ENCODE measurements around the gene POLR2J2.
"Not testable (repeated sequence)": the region's sequence is repeated elsewhere in the genome, so short reads cannot be mapped to it uniquely, and the experiment has no call there.

POLR2J2 gene

GRCh38 chr7:102666850-102667249 lies 4.6 kb downstream of the POLR2J2 start:
- H3K18ac ChIP-seq (ENCODE audit: low read length); DNase-seq (ENCODE audit: low spot score); H3K4me1 ChIP-seq (ENCODE audit: control insufficient read depth in 2 of 2, insufficient read depth in 1 of 2, low read depth in 1 of 2, low read length in 2 of 2); H2AFZ ChIP-seq (ENCODE audit: low read length); H3K23ac ChIP-seq (ENCODE audit: low read depth, low read length, poor library complexity); H3K27ac ChIP-seq (replicated peaks; ENCODE audit: low read length); H3K4me3 ChIP-seq (ENCODE audit: low read length in 2 of 2); H2BK120ac ChIP-seq (ENCODE audit: low read depth, low read length); H3K4me2 ChIP-seq (ENCODE audit: insufficient read depth, low read length, poor library complexity, severe bottlenecking); H3K79me1 ChIP-seq (ENCODE audit: low read depth, low read length); H4K8ac ChIP-seq (ENCODE audit: low read depth, low read length); H2BK5ac ChIP-seq (ENCODE audit: low read length); H4K91ac ChIP-seq (ENCODE audit: low read depth, low read length, poor library complexity); H3K9ac ChIP-seq (ENCODE audit: low read depth, low read length, poor library complexity); H3K27me3 ChIP-seq (ENCODE audit: control insufficient read depth in 3 of 3, insufficient read depth in 3 of 3, low read depth in 1 of 3, low read length in 3 of 3); H2BK12ac ChIP-seq (ENCODE audit: low read length); H2BK15ac ChIP-seq (ENCODE audit: low read length); H2AK5ac ChIP-seq (ENCODE audit: low read depth, low read length); H3K36me3 ChIP-seq (replicated peaks in 1 of 2; ENCODE audit: control insufficient read depth in 2 of 2, insufficient read depth in 2 of 2, low read length in 2 of 2); H3K4ac ChIP-seq (ENCODE audit: low read length); H3K9me3 ChIP-seq (replicated peaks in 1 of 2; ENCODE audit: control insufficient read depth in 2 of 2, insufficient read depth in 1 of 2, low read depth in 1 of 2, low read length in 2 of 2); H3K14ac ChIP-seq (ENCODE audit: low read length): not testable (repeated sequence)
- no CpG with 5 or more reads among the region's 16 CpGs for WGBS, 2 donors (ENCODE audit: extremely low coverage in 2 of 2, insufficient read length in 2 of 2, insufficient replicate concordance in 1 of 2)

- H3K18ac ChIP-seq (ENCODE audit: low read length); H3K23ac ChIP-seq (ENCODE audit: low read depth, low read length, poor library complexity); H3K4me2 ChIP-seq (ENCODE audit: insufficient read depth, low read length, poor library complexity, severe bottlenecking); H2BK15ac ChIP-seq (ENCODE audit: low read length); H2BK120ac ChIP-seq (ENCODE audit: low read depth, low read length); H3K9ac ChIP-seq (ENCODE audit: low read depth, low read length, poor library complexity); H3K9me3 ChIP-seq (replicated peaks in 1 of 2; ENCODE audit: control insufficient read depth in 2 of 2, insufficient read depth in 1 of 2, low read depth in 1 of 2, low read length in 2 of 2); H2AK5ac ChIP-seq (ENCODE audit: low read depth, low read length); H2BK5ac ChIP-seq (ENCODE audit: low read length); H3K27ac ChIP-seq (replicated peaks; ENCODE audit: low read length); H3K27me3 ChIP-seq (ENCODE audit: control insufficient read depth in 3 of 3, insufficient read depth in 3 of 3, low read depth in 1 of 3, low read length in 3 of 3); H3K4me1 ChIP-seq (ENCODE audit: control insufficient read depth in 2 of 2, insufficient read depth in 1 of 2, low read depth in 1 of 2, low read length in 2 of 2); H3K4me3 ChIP-seq (ENCODE audit: low read length in 2 of 2); H3K36me3 ChIP-seq (replicated peaks in 1 of 2; ENCODE audit: control insufficient read depth in 2 of 2, insufficient read depth in 2 of 2, low read length in 2 of 2); H4K91ac ChIP-seq (ENCODE audit: low read depth, low read length, poor library complexity); H4K8ac ChIP-seq (ENCODE audit: low read depth, low read length); H2AFZ ChIP-seq (ENCODE audit: low read length); DNase-seq (ENCODE audit: low spot score); H3K4ac ChIP-seq (ENCODE audit: low read length); H3K79me1 ChIP-seq (ENCODE audit: low read depth, low read length); H2BK12ac ChIP-seq (ENCODE audit: low read length); H3K14ac ChIP-seq (ENCODE audit: low read length): not testable (repeated sequence)
- no CpG with 5 or more reads among the region's 11 CpGs for WGBS, 2 donors (ENCODE audit: extremely low coverage in 2 of 2, insufficient read length in 2 of 2, insufficient replicate concordance in 1 of 2)
These were observed 6.7 kb downstream of the POLR2J2 start for GRCh38 chr7:102664765-102665164.

GRCh38 chr7:102649924-102650323 lies 21.5 kb downstream of the POLR2J2 start, which contains the start of gene SPDYE2B:
SPDYE2B (plus strand) TSS chr7:102650319; CDS start chr7:102652349, 2,030 bp downstream.
- not testable (repeated sequence) for H3K4me3 ChIP-seq (ENCODE audit: low read length in 2 of 2); H2AK5ac ChIP-seq (ENCODE audit: low read depth, low read length); H3K4me1 ChIP-seq (ENCODE audit: control insufficient read depth in 2 of 2, insufficient read depth in 1 of 2, low read depth in 1 of 2, low read length in 2 of 2); H2BK5ac ChIP-seq (ENCODE audit: low read length); H3K27me3 ChIP-seq (ENCODE audit: control insufficient read depth in 3 of 3, insufficient read depth in 3 of 3, low read depth in 1 of 3, low read length in 3 of 3); H3K4ac ChIP-seq (ENCODE audit: low read length); H3K14ac ChIP-seq (ENCODE audit: low read length); H3K36me3 ChIP-seq (replicated peaks in 1 of 2; ENCODE audit: control insufficient read depth in 2 of 2, insufficient read depth in 2 of 2, low read length in 2 of 2); H3K9ac ChIP-seq (ENCODE audit: low read depth, low read length, poor library complexity); H2AFZ ChIP-seq (ENCODE audit: low read length); H4K91ac ChIP-seq (ENCODE audit: low read depth, low read length, poor library complexity); H2BK120ac ChIP-seq (ENCODE audit: low read depth, low read length); DNase-seq (ENCODE audit: low spot score); H2BK12ac ChIP-seq (ENCODE audit: low read length); H4K8ac ChIP-seq (ENCODE audit: low read depth, low read length); H3K18ac ChIP-seq (ENCODE audit: low read length); H3K27ac ChIP-seq (replicated peaks; ENCODE audit: low read length); H3K9me3 ChIP-seq (replicated peaks in 1 of 2; ENCODE audit: control insufficient read depth in 2 of 2, insufficient read depth in 1 of 2, low read depth in 1 of 2, low read length in 2 of 2); H3K23ac ChIP-seq (ENCODE audit: low read depth, low read length, poor library complexity); H3K79me1 ChIP-seq (ENCODE audit: low read depth, low read length); H2BK15ac ChIP-seq (ENCODE audit: low read length); H3K4me2 ChIP-seq (ENCODE audit: insufficient read depth, low read length, poor library complexity, severe bottlenecking)
- WGBS, 2 donors (ENCODE audit: extremely low coverage in 2 of 2, insufficient read length in 2 of 2, insufficient replicate concordance in 1 of 2): no CpG with 5 or more reads among the region's 4 CpGs

- not testable (repeated sequence) for H3K4me3 ChIP-seq (ENCODE audit: low read length in 2 of 2); H3K36me3 ChIP-seq (replicated peaks in 1 of 2; ENCODE audit: control insufficient read depth in 2 of 2, insufficient read depth in 2 of 2, low read length in 2 of 2); H3K9ac ChIP-seq (ENCODE audit: low read depth, low read length, poor library complexity); H3K14ac ChIP-seq (ENCODE audit: low read length); H2BK120ac ChIP-seq (ENCODE audit: low read depth, low read length); H3K23ac ChIP-seq (ENCODE audit: low read depth, low read length, poor library complexity); H3K4me2 ChIP-seq (ENCODE audit: insufficient read depth, low read length, poor library complexity, severe bottlenecking); H2AK5ac ChIP-seq (ENCODE audit: low read depth, low read length); H4K8ac ChIP-seq (ENCODE audit: low read depth, low read length); H3K27me3 ChIP-seq (ENCODE audit: control insufficient read depth in 3 of 3, insufficient read depth in 3 of 3, low read depth in 1 of 3, low read length in 3 of 3); H3K4me1 ChIP-seq (ENCODE audit: control insufficient read depth in 2 of 2, insufficient read depth in 1 of 2, low read depth in 1 of 2, low read length in 2 of 2); H4K91ac ChIP-seq (ENCODE audit: low read depth, low read length, poor library complexity); H2BK15ac ChIP-seq (ENCODE audit: low read length); H3K4ac ChIP-seq (ENCODE audit: low read length); DNase-seq (ENCODE audit: low spot score); H3K18ac ChIP-seq (ENCODE audit: low read length); H3K27ac ChIP-seq (replicated peaks; ENCODE audit: low read length); H2BK5ac ChIP-seq (ENCODE audit: low read length); H3K9me3 ChIP-seq (replicated peaks in 1 of 2; ENCODE audit: control insufficient read depth in 2 of 2, insufficient read depth in 1 of 2, low read depth in 1 of 2, low read length in 2 of 2); H3K79me1 ChIP-seq (ENCODE audit: low read depth, low read length); H2AFZ ChIP-seq (ENCODE audit: low read length); H2BK12ac ChIP-seq (ENCODE audit: low read length)
- no CpG with 5 or more reads among the region's 7 CpGs for WGBS, 2 donors (ENCODE audit: extremely low coverage in 2 of 2, insufficient read length in 2 of 2, insufficient replicate concordance in 1 of 2)
These were observed 23.6 kb downstream of the POLR2J2 start for GRCh38 chr7:102647813-102648212.

Measured in neuronal stem cell (in vitro differentiated cells).